Hypothalamus (tissue), 51 donors: Measurements from ENCODE around the gene PDE6D.

ENCODE experiments used
- DNase-seq, 51 donors: peaks; one replicate each; lab custom pipeline; 2025; lab: John Stamatoyannopoulos, UW

Gene PDE6D

GRCh38 chr2:231685349-231686191 lies 95.5 kb downstream of the PDE6D start:
- peak in 47 of 51 donors; percentile 29 to 95 (median 80) for DNase-seq

DNA sequence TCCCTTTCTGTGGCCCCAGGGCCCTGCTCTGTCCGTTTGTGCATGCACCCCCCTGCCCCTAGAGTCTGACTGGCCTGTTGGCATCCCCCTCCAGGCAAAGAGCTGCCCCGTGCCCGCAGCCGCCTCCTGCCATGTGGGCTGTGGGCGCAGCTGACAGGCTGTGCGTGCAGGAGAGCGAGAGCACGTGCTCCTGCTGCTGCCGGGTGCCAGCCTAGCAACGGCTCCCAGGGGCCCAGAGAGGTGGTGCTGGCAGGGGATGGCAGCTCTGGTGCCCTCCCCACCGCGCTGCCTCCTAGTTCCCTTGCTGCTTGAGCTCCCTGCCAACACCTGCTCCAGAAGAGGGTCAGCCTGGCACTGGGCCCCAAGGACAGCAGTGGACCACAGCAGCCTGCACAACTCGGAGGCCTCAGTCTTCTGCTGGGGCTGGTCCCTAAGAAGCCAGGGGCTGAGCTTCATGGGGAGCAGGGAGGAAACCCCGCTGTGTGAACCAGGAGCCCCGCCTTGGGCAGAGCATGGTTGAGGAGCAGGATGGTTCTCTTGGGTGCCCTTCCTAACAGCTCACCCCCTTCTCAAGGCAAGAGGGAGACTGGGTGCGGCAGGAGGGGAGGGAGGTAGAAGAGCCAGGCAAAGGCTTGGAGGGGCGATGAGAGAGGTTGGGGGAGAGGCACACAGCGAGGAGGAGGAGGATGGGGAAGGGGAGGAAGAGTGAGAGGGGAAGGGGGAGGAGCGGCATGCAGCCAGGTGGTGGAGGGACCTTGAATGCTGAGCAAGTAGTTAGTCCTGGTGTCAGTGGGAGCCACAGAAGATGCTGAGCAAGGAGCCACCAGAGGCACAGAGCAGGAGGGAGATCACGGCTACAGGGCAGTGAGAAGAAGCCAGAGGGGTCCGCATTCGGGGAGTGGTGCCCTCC lies 96.5 kb downstream of the PDE6D start:
- DNase-seq, result peak in 49 of 51 donors; percentile 26 to 91 (median 76)

- DNase-seq, result peak in 30 of 51 donors; percentile 28 to 86 (median 57)
Observed at GRCh38 chr2:231683292-231684235, 97.5 kb downstream of the PDE6D start.

DNA sequence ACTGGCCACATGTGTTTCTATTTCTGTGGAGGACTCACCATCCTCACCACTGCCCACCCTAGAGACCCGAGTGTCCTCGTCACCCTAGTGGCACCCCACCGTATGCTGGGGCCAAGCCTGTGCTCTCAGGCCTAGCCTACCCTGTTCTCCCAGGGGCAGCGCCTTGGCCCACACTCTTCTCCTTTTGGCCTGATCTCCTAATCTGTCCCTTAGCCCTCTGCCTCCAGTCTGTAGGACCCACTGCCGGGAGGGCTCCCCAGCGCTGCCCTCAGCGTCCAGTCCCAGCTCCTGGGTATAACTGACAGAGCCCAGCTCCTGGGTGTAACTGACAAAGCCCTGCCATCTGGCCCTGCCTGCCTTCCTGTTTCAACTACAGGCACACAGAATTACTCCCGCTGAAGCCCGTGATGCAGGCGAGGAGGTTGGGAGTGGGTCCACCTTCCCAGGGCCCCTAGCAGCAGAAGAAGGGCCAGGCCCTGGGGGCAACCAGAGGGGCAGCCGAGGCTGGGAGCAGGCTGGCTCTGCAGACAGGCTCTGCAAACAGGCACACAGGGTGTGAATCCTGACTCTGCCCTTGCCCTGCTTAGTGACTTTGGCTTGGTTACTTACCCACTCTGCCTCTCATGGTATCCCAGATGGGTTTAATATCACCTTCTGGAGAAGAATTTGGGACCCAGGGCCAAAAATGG lies 98.3 kb downstream of the PDE6D start:
- peak in 4 of 51 donors; percentile 24 to 68 (median 50) for DNase-seq
